NB4 (cell line): Measurements from ENCODE around the gene MXI1.
"Not testable (repeated sequence)": the region's sequence is repeated elsewhere in the genome, so short reads cannot be mapped to it uniquely, and the experiment has no call there.

ENCODE experiments used
- DNase-seq: peaks from one replicate; pipeline ENCODE4 v3.0.0; 2010; ENCODE audit warnings: low read depth
- H3K4me3 ChIP-seq: one replicate; pipeline ENCODE4 v1.5.1; 2011; ENCODE audit warnings: mild to moderate bottlenecking, low read depth, low read length, moderate library complexity
- MYC ChIP-seq: IDR thresholded peaks from 2 replicates; pipeline ENCODE4 v1.6.1; 2011; ENCODE audit warnings: low read depth, low read length
- POLR2A ChIP-seq: IDR thresholded peaks from 2 replicates; pipeline ENCODE4 v1.6.1; 2011; ENCODE audit warnings: mild to moderate bottlenecking; ENCODE audit not compliant: insufficient read length; ENCODE audit errors: extremely low read depth
- TF ChIP-seq, protein P1 (sequence below): IDR thresholded peaks from one replicate; pipeline ENCODE4 v1.5.1; 2012; ENCODE audit warnings: low read depth, low read length
- TF ChIP-seq, protein P2 (sequence below): IDR thresholded peaks from 2 replicates; pipeline ENCODE4 v1.6.1; 2011; ENCODE audit warnings: low read depth, low read length

Gene MXI1

DNA sequence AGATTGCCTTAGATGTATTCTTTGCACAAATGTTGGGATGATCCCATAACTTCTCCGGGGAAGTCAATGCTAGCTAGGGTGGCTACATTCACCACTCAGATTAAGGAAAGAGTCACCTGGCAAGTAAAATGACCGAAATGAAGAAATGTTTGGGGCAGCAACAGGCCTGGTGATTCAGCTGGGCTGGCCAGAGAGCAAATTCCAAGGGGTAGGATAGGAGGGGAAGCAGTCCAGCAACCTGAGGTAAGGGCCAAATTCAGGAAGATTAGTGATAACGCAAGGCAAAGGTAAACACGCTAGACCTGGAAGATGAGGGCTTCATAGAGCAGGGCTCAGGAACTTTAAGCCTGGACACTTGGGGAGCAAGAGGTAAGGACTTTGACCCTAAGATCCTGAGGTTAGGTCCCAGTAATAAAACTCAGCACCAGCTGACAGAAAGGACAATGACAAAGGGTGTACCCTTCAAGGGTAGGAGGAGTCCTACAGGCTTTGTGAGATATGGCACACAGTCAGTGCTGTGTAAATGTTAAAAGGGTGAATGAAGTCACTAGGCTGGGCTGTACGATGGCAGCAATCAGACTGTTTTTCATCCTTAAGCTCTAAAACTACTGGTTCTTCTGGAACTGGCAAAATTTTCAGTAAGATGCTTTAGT, 120.0 kb downstream of the MXI1 start:
- TF ChIP-seq, protein P1, sequence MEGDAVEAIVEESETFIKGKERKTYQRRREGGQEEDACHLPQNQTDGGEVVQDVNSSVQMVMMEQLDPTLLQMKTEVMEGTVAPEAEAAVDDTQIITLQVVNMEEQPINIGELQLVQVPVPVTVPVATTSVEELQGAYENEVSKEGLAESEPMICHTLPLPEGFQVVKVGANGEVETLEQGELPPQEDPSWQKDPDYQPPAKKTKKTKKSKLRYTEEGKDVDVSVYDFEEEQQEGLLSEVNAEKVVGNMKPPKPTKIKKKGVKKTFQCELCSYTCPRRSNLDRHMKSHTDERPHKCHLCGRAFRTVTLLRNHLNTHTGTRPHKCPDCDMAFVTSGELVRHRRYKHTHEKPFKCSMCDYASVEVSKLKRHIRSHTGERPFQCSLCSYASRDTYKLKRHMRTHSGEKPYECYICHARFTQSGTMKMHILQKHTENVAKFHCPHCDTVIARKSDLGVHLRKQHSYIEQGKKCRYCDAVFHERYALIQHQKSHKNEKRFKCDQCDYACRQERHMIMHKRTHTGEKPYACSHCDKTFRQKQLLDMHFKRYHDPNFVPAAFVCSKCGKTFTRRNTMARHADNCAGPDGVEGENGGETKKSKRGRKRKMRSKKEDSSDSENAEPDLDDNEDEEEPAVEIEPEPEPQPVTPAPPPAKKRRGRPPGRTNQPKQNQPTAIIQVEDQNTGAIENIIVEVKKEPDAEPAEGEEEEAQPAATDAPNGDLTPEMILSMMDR: no peak
- TF ChIP-seq POLR2A (no peak), MYC (no peak)
- TF ChIP-seq, protein P2, sequence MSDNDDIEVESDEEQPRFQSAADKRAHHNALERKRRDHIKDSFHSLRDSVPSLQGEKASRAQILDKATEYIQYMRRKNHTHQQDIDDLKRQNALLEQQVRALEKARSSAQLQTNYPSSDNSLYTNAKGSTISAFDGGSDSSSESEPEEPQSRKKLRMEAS: no peak
- no peak for DNase-seq
- H3K4me3 ChIP-seq: no peak overlapping the region

DNA sequence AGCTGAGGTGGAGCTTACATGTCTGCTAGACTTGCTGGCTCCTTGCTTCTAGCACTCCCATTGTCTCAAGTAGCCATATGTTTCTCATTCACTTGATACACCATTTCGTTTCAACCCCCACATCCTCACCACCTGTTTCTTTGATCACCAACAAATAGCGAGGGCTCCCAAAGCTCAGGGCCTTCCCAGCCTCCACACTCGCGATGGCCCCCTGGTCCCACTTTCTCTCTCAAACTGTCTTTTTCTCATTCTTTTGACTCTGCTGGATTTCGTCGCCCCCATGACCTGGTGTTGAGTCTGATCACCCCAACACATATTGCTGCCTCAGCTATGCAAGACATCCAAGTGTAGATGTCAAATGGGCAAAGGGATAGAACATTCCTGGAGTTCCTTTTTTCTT, 123.3 kb downstream of the MXI1 start:
- TF ChIP-seq, protein P2: no peak
- TF ChIP-seq MYC: no peak
- TF ChIP-seq, protein P1: no peak
- no peak for TF ChIP-seq POLR2A
- H3K4me3 ChIP-seq: no peak overlapping the region
- DNase-seq: no peak

DNA sequence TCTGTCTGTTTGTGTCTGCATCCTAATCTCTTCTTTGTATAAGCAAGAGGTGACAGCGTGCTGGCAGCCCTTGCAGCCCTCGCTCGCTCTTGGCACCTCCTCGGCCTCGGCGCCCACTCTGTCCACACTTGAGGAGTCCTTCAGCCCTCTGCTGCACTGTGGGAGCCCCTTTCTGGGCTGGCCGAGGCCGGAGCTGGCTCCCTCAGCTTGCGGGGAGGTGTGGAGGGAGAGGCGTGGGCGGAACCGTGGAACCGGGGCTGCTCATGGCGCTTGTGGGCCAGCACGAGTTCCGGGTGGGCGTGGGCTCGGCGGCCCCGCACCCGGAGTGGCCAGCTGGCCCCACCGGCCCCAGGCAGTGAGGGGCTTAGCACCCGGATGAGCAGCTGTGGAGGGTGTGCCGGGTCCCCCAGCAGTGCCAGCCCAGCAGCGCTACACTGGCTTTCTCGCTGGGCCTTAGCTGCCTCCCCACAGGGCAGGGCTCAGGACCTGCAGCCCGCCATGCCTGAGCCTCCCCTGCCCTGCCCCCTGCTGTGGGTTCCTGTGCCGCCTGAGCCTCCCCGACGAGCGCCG, 123.9 kb downstream of the MXI1 start:
- H3K4me3 ChIP-seq, DNase-seq: not testable (repeated sequence)

DNA sequence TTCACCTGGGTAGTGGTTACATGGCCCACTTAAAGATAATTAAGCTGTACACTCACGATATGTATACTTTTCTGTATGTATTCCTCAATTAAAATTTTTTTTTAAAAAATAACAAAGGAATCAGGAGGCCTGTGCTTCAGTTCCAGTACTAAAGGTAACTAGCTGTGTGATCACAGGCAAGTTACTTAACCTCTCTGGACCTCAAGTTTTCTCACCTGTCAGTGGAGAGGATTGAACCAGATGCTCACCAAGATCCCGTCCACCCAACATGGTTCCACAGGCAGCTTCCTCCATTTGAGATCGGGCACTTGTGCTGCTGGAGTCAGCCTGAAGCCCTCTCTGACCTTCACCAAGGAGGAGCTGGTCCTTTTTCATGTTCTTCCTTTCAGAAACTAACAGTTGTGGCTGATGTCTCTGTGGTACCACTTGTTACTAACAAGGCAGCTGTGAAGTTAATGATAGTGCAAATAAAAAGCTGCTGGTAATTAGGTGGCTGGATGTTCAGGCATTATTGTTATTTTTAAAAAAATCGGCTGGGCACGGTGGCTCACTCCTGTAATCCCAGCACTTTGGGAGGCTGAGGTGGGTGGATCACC, 126.8 kb downstream of the MXI1 start:
- no peak overlapping the region for H3K4me3 ChIP-seq
- DNase-seq: no peak
- TF ChIP-seq MYC (no peak), POLR2A (no peak)
- TF ChIP-seq, protein P1: no peak
- TF ChIP-seq, protein P2: no peak

DNA sequence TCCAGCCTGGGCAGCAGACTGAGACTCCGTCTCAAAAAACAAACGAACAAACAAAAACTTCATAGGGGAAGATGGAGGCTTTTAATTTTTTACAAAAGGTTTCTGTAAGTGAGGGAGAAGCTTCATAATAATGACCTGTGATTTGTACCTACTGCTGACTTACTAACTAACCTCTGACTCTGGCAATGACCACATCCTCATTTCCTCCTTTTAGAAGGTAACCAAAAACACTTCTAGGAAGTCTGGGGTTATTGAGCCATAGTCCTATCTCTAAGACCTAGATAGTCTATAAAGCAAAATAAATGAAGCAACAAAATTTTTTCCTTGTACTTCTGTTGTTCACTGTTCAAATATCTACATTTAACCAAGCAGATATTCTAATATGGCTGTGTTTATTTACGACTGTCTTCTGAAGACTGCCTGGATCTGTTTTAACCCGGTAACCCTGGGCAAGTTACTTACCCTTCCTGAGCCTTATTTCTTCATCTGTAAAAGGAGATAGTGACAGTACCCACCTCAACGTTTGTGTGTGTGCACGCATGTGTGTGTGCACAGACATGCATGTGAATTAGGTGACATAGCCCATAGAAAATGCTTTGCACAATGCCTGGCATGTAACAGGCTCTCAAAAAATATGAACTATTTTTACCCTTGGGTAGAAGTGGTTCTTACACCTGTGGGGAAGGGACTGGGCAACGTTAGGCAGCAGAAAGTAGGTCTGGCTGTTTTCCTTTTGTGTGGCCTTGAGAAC, 128.1 kb downstream of the MXI1 start:
- DNase-seq: peak; percentile 64
- TF ChIP-seq, protein P1: no peak
- TF ChIP-seq MYC (no peak), POLR2A (no peak)
- TF ChIP-seq, protein P2: no peak
- no peak overlapping the region for H3K4me3 ChIP-seq
